Chondrocyte (in vitro differentiated cells): ENCODE measurements around the gene SNHG17. TPM values are rescaled to one million over a fixed set of nuclear protein-coding genes. Genes with fewer than 3 reads are reported as not detected.
"Not testable (repeated sequence)": the region's sequence is repeated elsewhere in the genome, so short reads cannot be mapped to it uniquely, and the experiment has no call there.

Experiments used
- DNase-seq: peaks from one replicate; pipeline ENCODE4 v3.0.0; 2021; ENCODE audit warnings: mixed read lengths, low spot score
- H3K27ac Mint-ChIP-seq: one replicate; pipeline ENCODE4 v1.8.0; 2021; ENCODE audit warnings: mild to moderate bottlenecking, moderate library complexity, mixed read lengths; ENCODE audit not compliant: unreplicated experiment
- H3K27me3 Mint-ChIP-seq: 2 replicates; pipeline ENCODE4 v1.8.0; 2021; ENCODE audit warnings: low read depth, mixed read lengths
- H3K36me3 Mint-ChIP-seq: 2 replicates; pipeline ENCODE4 v1.8.0; 2021; ENCODE audit warnings: low read depth, mixed read lengths
- H3K4me1 Mint-ChIP-seq: 2 replicates; pipeline ENCODE4 v1.8.0; 2021; ENCODE audit warnings: low read depth, mild to moderate bottlenecking, mixed read lengths
- H3K4me3 Mint-ChIP-seq: one replicate; pipeline ENCODE4 v1.8.0; 2021; ENCODE audit warnings: mild to moderate bottlenecking, moderate library complexity, mixed read lengths; ENCODE audit not compliant: unreplicated experiment
- H3K9me3 Mint-ChIP-seq: 2 replicates; pipeline ENCODE4 v1.8.0; 2021; ENCODE audit warnings: low read depth, mixed read lengths
- CTCF ChIP-seq: fragments of 200-600 bp; sonication (generic); IDR thresholded peaks from 2 replicates; pipeline ENCODE4 v1.5.0; 2021; ENCODE audit warnings: antibody characterized with exemption, mild to moderate bottlenecking, moderate library complexity
- total RNA-seq: library from RNA; stranded (reverse); gene quantifications from 3 replicates; pipeline ENCODE4 v1.2.1, GENCODE V29; 2021

SNHG17 gene
- total RNA-seq, 1 donor from 2014 or later, result 24.1 TPM

- no peak overlapping the region for H3K27ac Mint-ChIP-seq
- H3K36me3 Mint-ChIP-seq, result peaks cover 16% of the 10 kb centered on the region
- H3K4me3 Mint-ChIP-seq, result peak overlapping the region; percentile 72
- H3K27me3 Mint-ChIP-seq, result no peaks in the 10 kb centered on the region
- no peak for TF ChIP-seq CTCF
- H3K9me3 Mint-ChIP-seq, result no peaks in the 10 kb centered on the region
- H3K4me1 Mint-ChIP-seq, result peaks cover 23% of the 10 kb centered on the region
- no peak for DNase-seq
These were observed 10.8 kb upstream of the SNHG17 start for GRCh38 chr20:38445901-38446425.

GRCh38 chr20:38445381-38445796, 10.3 kb upstream of the SNHG17 start:
- Mint-ChIP-seq H3K4me3 (no peak overlapping the region), H3K36me3 (peaks cover 10% of the 10 kb centered on the region), H3K9me3 (no peaks in the 10 kb centered on the region), H3K27ac (no peak overlapping the region), H3K27me3 (no peaks in the 10 kb centered on the region), H3K4me1 (peaks cover 23% of the 10 kb centered on the region)
- no peak for DNase-seq
- no peak for TF ChIP-seq CTCF

GRCh38 chr20:38441916-38442315, 6.8 kb upstream of the SNHG17 start:
- Mint-ChIP-seq H3K27ac (no peak overlapping the region), H3K4me3 (no peak overlapping the region), H3K9me3 (no peaks in the 10 kb centered on the region), H3K27me3 (no peaks in the 10 kb centered on the region), H3K36me3 (no peaks in the 10 kb centered on the region), H3K4me1 (peaks cover 9% of the 10 kb centered on the region)
- DNase-seq, result no peak
- TF ChIP-seq CTCF, result no peak

GRCh38 chr20:38441110-38441509, 6.0 kb upstream of the SNHG17 start:
- H3K4me3 Mint-ChIP-seq, H3K27ac Mint-ChIP-seq, H3K9me3 Mint-ChIP-seq, H3K27me3 Mint-ChIP-seq, DNase-seq, H3K4me1 Mint-ChIP-seq, H3K36me3 Mint-ChIP-seq: not testable (repeated sequence)

- H3K9me3 Mint-ChIP-seq, result no peaks in the 10 kb centered on the region
- DNase-seq, result no peak
- H3K27me3 Mint-ChIP-seq, result no peaks in the 10 kb centered on the region
- no peak overlapping the region for H3K4me3 Mint-ChIP-seq
- H3K4me1 Mint-ChIP-seq, result peaks cover 31% of the 10 kb centered on the region
- peaks cover 2% of the 10 kb centered on the region for H3K36me3 Mint-ChIP-seq
- TF ChIP-seq CTCF, result no peak
- no peak overlapping the region for H3K27ac Mint-ChIP-seq
These were observed 2.7 kb upstream of the SNHG17 start for GRCh38 chr20:38437796-38438195.

GRCh38 chr20:38435555-38435939, 419 bp upstream of the SNHG17 start:
- DNase-seq, result no peak
- peaks cover 2% of the 10 kb centered on the region for H3K9me3 Mint-ChIP-seq
- peak overlapping the region; percentile 97 for H3K27ac Mint-ChIP-seq
- peaks cover 20% of the 10 kb centered on the region for H3K36me3 Mint-ChIP-seq
- peak overlapping the region; percentile 94 for H3K4me3 Mint-ChIP-seq
- TF ChIP-seq CTCF, result no peak
- H3K27me3 Mint-ChIP-seq, result no peaks in the 10 kb centered on the region
- H3K4me1 Mint-ChIP-seq, result peaks cover 43% of the 10 kb centered on the region
